K562 treated with DMSO at 1 percent for 48 hours (cell line): Measurements from ENCODE around the gene RAVER2. TPM values are rescaled to one million over a fixed set of nuclear protein-coding genes. Genes with fewer than 3 reads are reported as not detected.

ENCODE experiments used
- total RNA-seq: library from RNA; unstranded; fragments of 300-600 nt; gene quantifications from 2 replicates; pipeline ENCODE4 v1.2.3, GENCODE V29; 2022; ENCODE audit warnings: low replicate concordance; ENCODE audit errors: extremely low read depth

RAVER2 gene
- total RNA-seq = not detected in 2 replicates

GRCh38 chr1:64744492-64745180 is at the start of gene RAVER2:
Gene RAVER2, plus strand, starts transcription at chr1:64745075. Its CDS starts 98 bp downstream, at chr1:64745173.

Other genes with a start within 250 kb of the RAVER2 start
- 699 TPM in 1 of 2 replicates, not detected in the other for gene JAK1, start 221.5 kb downstream of the RAVER2 start, total RNA-seq